Activated T-cell treated with anti-CD3 and anti-CD28 coated beads, Interleukin-2, amount 50 U/mL, for 72 hours (primary cell): ENCODE results near the gene SEMA3A. TPM values are rescaled to one million over a fixed set of nuclear protein-coding genes. Genes with fewer than 3 reads are reported as not detected.

Experiments used
- ATAC-seq, 2 donors: fragments of 150-1000 bp; cut with Tn5 transposase; replicated peaks in 1 of 2; 2 replicates each; pipeline ENCODE4 v1.10.0; 2021; ENCODE audit warnings: moderate library complexity in 2 of 2, mild to moderate bottlenecking in 1 of 2
- DNase-seq, 2 donors: peaks; one replicate each; pipeline ENCODE4 v3.0.0; 2021 to 2022; ENCODE audit warnings: mixed read lengths in 1 of 2
- H3K27ac Mint-ChIP-seq: one replicate; pipeline ENCODE4 v1.8.0; 2022; ENCODE audit warnings: mild to moderate bottlenecking, moderate library complexity, mixed read lengths
- H3K27me3 Mint-ChIP-seq: one replicate; pipeline ENCODE4 v1.8.0; 2022; ENCODE audit warnings: low read depth, mixed read lengths
- H3K36me3 Mint-ChIP-seq, 2 donors: one replicate each; pipeline ENCODE4 v1.8.0; 2022; ENCODE audit warnings: mixed read lengths in 2 of 2, mild to moderate bottlenecking in 1 of 2; ENCODE audit not compliant: insufficient read depth in 2 of 2
- H3K4me1 Mint-ChIP-seq: one replicate; pipeline ENCODE4 v1.8.0; 2022; ENCODE audit warnings: low read depth, mixed read lengths
- H3K4me3 Mint-ChIP-seq, 2 donors: one replicate each; pipeline ENCODE4 v1.8.0; 2022; ENCODE audit warnings: mild to moderate bottlenecking in 2 of 2, mixed read lengths in 2 of 2, moderate library complexity in 2 of 2
- H3K9me3 Mint-ChIP-seq, 2 donors: one replicate each; pipeline ENCODE4 v1.8.0; 2022; ENCODE audit warnings: mixed read lengths in 2 of 2
- total RNA-seq, 2 donors: library from RNA; stranded (reverse); gene quantifications; one replicate each; pipeline ENCODE4 v1.2.3, GENCODE V29; 2022

Gene SEMA3A
- total RNA-seq, 2 donors from 2014 or later, result 0.62 to 0.63 TPM

DNA sequence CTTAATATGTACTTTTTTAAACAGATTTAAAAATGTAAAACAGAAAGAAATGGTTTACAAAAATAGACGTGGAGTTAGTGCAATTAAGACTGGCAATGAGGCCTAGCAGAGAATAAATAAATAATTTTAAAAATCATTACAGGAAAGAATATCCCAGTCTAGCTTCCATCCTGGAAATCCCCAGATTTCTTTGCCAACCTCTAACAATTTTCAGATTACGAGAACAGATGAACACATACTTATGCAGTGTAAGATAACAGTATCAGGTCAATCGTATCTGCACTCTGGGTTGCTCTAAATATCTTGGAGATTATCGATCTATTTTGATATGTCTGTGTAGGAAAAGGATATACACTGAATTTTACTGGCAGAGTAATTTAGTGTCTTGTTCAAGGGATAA lies 210.5 kb downstream of the SEMA3A start:
- no peaks in the 10 kb centered on the region for H3K9me3 Mint-ChIP-seq
- H3K27ac Mint-ChIP-seq, result no peak overlapping the region
- ATAC-seq (no peak), DNase-seq (no peak)
- H3K27me3 Mint-ChIP-seq, result no peaks in the 10 kb centered on the region
- H3K4me3 Mint-ChIP-seq, result no peak overlapping the region
- no peaks in the 10 kb centered on the region for H3K36me3 Mint-ChIP-seq
- no peaks in the 10 kb centered on the region for H3K4me1 Mint-ChIP-seq

DNA sequence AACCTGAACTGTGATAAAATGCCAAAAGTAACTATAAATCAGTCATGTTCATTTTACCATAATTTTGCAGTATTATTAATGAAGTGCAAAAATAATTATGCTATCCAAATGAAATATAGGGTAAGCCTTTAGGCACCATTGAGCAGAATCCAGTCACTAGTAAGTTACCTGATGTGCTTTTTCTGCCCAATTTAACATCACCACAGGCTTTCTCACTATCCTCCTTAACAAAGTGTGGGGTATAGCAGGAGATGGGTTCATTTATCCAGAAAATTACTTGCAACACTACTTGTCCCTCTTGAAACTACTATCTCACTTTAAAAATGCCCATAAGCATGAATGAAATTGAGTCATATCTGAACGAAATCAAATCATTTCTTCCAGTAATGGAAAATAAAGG lies 211.0 kb downstream of the SEMA3A start:
- no peak for DNase-seq
- no peak for ATAC-seq
- no peaks in the 10 kb centered on the region for H3K27me3 Mint-ChIP-seq
- no peak overlapping the region for H3K4me3 Mint-ChIP-seq
- no peaks in the 10 kb centered on the region for H3K36me3 Mint-ChIP-seq
- H3K27ac Mint-ChIP-seq, result no peak overlapping the region
- H3K9me3 Mint-ChIP-seq, result no peaks in the 10 kb centered on the region
- H3K4me1 Mint-ChIP-seq, result no peaks in the 10 kb centered on the region

DNA sequence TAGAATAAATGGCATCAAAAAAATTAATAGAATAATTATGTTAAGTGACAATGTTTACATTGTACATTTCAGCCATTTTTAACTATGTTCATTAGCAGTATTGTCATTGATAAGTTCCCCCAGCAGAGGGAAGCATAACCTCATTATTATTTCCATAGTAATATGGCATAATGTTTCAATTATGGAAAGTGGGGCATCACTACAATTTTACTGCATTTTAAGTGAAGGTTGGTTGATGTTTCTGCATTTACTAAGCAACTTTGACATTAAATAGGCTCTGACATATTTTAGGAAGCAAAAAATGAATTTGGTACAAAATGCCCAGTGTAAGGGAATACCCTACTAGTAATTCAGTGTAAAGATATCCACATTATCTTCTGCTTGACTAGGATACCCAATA lies 218.3 kb downstream of the SEMA3A start:
- ATAC-seq (no peak), DNase-seq (peak in 1 of 2 donors; percentile 10)
- no peaks in the 10 kb centered on the region for H3K9me3 Mint-ChIP-seq

DNA sequence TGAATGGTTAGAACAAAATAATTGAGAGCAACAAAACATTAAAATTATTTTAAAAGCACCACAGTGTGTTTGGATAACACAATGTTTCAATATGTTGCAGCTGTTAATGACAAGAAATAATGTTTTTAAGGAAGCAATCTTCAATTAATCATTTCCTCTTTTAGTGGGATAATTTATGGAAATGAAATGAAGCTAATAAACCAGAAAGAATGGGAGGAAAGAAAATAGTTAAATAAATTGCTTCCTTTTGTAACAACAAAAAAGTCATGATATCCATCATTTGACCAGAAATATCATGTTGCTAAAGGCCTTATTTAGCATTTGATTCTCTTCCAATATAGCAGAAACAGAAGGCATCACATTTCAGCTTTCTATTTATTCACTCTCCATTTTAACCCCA lies 224.5 kb downstream of the SEMA3A start:
- H3K4me3 Mint-ChIP-seq, result no peak overlapping the region
- no peaks in the 10 kb centered on the region for H3K4me1 Mint-ChIP-seq
- DNase-seq (no peak), ATAC-seq (no peak)
- no peaks in the 10 kb centered on the region for H3K36me3 Mint-ChIP-seq
- no peaks in the 10 kb centered on the region for H3K27me3 Mint-ChIP-seq
- no peak overlapping the region for H3K27ac Mint-ChIP-seq
- H3K9me3 Mint-ChIP-seq, result no peaks in the 10 kb centered on the region

More for the DNA sequence above, 218.3 kb downstream of the SEMA3A start:
- no peaks in the 10 kb centered on the region for H3K4me1 Mint-ChIP-seq
- no peaks in the 10 kb centered on the region for H3K27me3 Mint-ChIP-seq
- no peak overlapping the region for H3K27ac Mint-ChIP-seq
- H3K4me3 Mint-ChIP-seq, result no peak overlapping the region
- no peaks in the 10 kb centered on the region for H3K36me3 Mint-ChIP-seq

DNA sequence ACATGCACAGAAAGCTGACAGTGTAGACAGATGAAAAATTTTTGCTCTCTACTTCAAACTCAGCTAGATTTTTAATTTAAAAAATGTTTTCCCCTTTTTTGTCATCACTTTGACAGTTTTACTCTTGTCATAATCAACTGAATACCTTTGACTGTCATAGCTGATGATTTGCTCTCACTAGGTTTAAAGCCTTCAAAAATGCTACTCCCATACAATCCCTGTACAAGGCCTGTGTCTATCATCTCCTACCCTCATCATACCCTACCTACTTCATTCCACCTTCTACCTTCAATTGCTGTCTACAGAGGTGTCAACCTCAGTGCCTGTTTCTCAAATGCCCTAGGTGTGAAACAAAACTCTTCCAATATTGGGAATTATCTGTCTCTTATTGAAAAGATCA lies 230.3 kb downstream of the SEMA3A start:
- DNase-seq, result no peak
- Mint-ChIP-seq H3K27ac (no peak overlapping the region), H3K4me3 (no peak overlapping the region), H3K36me3 (no peaks in the 10 kb centered on the region), H3K4me1 (peaks cover 5% of the 10 kb centered on the region), H3K9me3 (no peaks in the 10 kb centered on the region), H3K27me3 (no peaks in the 10 kb centered on the region)
- no peak for ATAC-seq

DNA sequence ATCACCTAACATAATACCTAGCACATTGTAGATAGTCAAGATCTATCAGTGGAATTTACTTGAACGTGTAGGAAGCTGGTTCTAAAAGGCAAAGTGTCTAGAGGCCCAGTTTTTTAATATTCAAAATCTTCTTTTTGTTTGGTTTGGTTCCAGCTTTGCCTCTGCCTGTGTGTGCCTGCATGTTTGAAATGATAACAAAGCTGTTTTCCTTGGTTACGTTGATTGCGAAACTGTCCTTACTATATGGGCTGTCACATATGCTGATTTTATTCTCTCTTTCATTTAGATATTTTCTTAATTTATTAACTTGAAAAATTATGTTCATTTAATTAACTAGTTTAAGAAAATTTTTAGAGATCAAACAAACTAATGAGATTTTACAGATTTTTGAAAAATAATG lies 237.3 kb downstream of the SEMA3A start:
- no peak for DNase-seq
- no peaks in the 10 kb centered on the region for H3K4me1 Mint-ChIP-seq
- no peak for ATAC-seq
- peaks cover 7% of the 10 kb centered on the region for H3K27me3 Mint-ChIP-seq
- H3K9me3 Mint-ChIP-seq, result no peaks in the 10 kb centered on the region
- no peak overlapping the region for H3K4me3 Mint-ChIP-seq
- no peak overlapping the region for H3K27ac Mint-ChIP-seq
- H3K36me3 Mint-ChIP-seq, result no peaks in the 10 kb centered on the region

DNA sequence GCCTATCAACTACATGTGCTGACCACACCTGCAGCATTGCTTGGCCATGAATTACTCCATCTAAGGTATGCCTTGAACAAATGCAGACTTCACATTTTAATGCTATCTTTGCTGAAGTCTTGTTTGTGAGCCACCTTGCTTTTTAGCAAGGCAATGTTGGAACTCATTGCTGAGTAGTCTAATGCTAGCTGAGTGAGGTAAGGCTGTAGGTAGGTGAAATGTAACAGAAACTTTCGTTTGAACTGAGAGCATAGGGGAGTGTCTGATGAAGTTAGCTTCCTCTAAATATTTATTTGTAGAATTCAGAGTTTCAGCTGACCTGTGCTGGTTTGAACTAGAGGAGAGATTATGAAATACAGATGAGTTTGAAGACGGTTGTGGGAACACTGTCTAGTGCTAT lies 238.5 kb downstream of the SEMA3A start:
- Mint-ChIP-seq H3K27ac (no peak overlapping the region), H3K36me3 (no peaks in the 10 kb centered on the region), H3K9me3 (no peaks in the 10 kb centered on the region), H3K4me3 (no peak overlapping the region), H3K27me3 (peaks cover 7% of the 10 kb centered on the region), H3K4me1 (no peaks in the 10 kb centered on the region)
- ATAC-seq (no peak), DNase-seq (no peak)

DNA sequence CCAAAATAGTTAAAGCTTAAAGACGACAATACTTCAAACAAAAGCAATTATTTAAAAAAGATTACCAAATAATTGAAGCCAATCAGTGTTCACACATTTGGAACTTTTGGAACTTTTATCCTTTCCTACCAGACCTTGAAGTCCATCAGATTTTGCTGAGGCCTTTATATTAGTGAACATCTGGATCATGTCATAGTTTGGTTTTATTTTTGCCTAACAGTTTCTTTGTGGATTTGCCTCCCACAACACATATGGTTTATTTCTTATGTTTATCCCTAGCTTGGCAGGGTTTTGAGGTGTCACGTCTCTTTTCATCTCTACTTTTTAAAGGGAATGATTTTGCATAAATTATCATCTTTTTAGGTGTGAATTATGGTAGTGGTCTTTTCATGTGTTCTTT lies 242.4 kb downstream of the SEMA3A start:
- no peak overlapping the region for H3K4me3 Mint-ChIP-seq
- peaks cover 7% of the 10 kb centered on the region for H3K27me3 Mint-ChIP-seq

DNA sequence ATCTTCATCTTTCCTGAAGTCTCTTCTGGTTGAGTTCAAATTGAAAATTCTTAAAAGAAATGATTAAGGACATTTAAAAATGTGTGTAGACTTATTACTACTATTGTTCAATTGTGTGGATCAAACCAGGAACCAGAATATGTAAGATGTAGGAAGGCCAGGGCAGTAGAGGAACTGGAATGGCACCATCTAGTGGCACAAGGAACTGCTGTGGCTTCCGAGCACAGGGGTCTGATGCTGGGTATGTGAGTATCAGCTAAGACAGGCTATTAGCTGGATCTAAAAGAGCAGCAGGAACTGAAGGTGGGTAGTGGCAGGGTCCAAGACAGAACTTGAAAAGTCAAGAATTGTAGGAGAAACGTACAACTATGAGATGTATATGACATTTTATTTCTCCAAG lies 247.3 kb downstream of the SEMA3A start:
- no peaks in the 10 kb centered on the region for H3K27me3 Mint-ChIP-seq
- H3K27ac Mint-ChIP-seq, result no peak overlapping the region
- DNase-seq (peak in 1 of 2 donors; percentile 1), ATAC-seq (no peak)
- no peaks in the 10 kb centered on the region for H3K9me3 Mint-ChIP-seq
- no peaks in the 10 kb centered on the region for H3K36me3 Mint-ChIP-seq
- H3K4me1 Mint-ChIP-seq, result no peaks in the 10 kb centered on the region
- H3K4me3 Mint-ChIP-seq, result no peak overlapping the region

More for the DNA sequence above, 242.4 kb downstream of the SEMA3A start:
- no peak for DNase-seq
- Mint-ChIP-seq H3K36me3 (no peaks in the 10 kb centered on the region), H3K9me3 (no peaks in the 10 kb centered on the region), H3K27ac (no peak overlapping the region), H3K4me1 (no peaks in the 10 kb centered on the region)
- ATAC-seq, result no peak

DNA sequence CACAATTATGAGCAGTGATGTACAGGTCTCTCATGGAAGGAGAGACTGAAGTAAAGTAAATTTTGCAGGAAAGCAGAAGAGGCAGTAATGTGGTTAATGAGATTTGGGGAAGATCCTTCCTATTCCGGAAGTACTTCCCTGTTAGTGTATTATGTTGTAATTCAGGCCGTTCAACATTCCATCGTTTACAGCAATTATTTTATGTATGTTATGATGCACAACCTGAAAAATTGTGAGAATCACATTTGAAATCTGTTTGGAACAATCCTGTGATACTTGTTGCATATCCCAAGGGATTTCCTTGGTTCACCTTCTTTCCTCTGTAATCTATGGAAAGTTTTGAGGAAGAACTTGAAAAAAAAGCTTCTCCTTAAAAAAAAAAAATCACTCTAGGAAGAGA lies 247.8 kb downstream of the SEMA3A start:
- no peak for DNase-seq
- Mint-ChIP-seq H3K9me3 (no peaks in the 10 kb centered on the region), H3K4me3 (no peak overlapping the region), H3K27ac (no peak overlapping the region), H3K27me3 (no peaks in the 10 kb centered on the region), H3K36me3 (no peaks in the 10 kb centered on the region), H3K4me1 (no peaks in the 10 kb centered on the region)
- ATAC-seq, result no peak

DNA sequence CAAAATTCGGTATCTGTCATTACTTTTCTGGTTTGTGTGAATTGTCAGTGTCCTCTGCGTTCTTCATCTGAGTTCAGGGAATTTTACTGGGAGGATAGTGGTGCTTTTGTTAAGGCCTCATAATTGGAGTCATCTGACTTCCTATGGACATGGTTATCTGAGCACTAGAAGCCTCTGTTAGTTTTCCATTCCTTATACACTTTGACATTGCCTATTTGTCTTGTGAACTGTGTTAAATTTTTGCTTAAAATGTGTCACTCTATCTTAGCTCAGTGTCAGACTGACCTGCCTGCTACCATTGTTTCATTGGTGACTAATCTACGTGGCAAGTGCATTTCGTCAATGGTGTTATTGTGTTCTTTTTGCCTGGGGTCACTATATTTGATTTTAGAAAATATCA lies 253.3 kb downstream of the SEMA3A start:
- Mint-ChIP-seq H3K4me1 (no peaks in the 10 kb centered on the region), H3K36me3 (no peaks in the 10 kb centered on the region), H3K4me3 (no peak overlapping the region), H3K27me3 (no peaks in the 10 kb centered on the region), H3K9me3 (no peaks in the 10 kb centered on the region), H3K27ac (no peak overlapping the region)
- no peak for ATAC-seq
- no peak for DNase-seq

DNA sequence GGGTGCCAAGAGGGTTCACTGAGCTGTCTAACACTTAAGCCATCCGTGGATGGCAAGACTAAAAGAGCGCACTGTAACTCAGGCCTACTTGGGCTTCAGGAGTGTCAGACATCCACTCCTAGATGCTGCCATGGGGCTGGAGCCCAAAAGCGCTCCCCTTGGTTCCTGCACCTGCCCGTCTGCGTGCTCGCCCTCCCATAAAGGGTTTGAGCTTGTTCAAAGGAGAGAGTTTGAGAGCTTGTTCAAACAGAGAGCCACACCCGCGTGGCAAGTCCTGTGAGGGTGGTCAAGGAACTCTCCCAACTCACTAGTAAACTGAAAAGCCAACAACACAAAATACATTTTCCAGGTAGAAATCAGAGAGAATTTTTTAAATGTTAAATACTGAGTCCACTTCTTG lies 256.7 kb downstream of the SEMA3A start:
- no peak overlapping the region for H3K27ac Mint-ChIP-seq
- no peaks in the 10 kb centered on the region for H3K9me3 Mint-ChIP-seq
- H3K27me3 Mint-ChIP-seq, result no peaks in the 10 kb centered on the region
- H3K36me3 Mint-ChIP-seq, result no peaks in the 10 kb centered on the region
- H3K4me3 Mint-ChIP-seq, result no peak overlapping the region
- H3K4me1 Mint-ChIP-seq, result no peaks in the 10 kb centered on the region
- ATAC-seq, result no peak
- no peak for DNase-seq

DNA sequence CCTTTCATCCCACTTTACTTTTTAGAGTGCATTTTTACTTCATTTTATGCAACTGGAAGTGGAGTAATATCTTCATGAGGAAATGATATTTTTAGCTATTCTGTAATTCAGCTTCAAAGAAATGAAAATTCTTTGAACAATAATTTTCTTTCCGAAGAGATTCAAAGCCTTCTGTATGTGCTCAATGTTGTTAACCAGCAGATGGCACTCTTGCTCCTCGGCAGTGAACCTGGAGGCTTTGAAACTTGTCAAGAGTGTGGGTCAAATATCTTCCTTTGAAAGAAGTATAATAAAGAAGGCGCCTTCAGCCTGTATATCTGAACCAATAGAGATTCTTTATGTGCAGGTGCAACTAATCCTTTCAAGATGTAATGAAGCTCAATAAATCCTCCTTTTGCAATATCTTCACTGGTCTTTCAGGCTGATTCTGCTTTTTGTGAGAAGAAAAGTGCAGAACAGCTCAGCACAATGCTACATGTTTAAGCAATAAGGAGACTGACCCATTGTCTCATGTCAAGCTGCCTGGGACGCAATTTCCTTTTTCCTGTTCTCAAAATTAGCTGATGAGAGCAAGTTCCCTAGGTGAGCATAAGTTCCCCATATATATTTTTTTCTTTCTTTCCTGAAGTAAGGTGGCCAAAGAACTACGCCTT lies 258.4 kb downstream of the SEMA3A start:
- Mint-ChIP-seq H3K27ac (no peak overlapping the region), H3K4me1 (no peaks in the 10 kb centered on the region), H3K9me3 (no peaks in the 10 kb centered on the region), H3K4me3 (no peak overlapping the region), H3K36me3 (no peaks in the 10 kb centered on the region), H3K27me3 (no peaks in the 10 kb centered on the region)
- ATAC-seq (peak; percentile 50 to 61), DNase-seq (peak; percentile 36 to 41)

DNA sequence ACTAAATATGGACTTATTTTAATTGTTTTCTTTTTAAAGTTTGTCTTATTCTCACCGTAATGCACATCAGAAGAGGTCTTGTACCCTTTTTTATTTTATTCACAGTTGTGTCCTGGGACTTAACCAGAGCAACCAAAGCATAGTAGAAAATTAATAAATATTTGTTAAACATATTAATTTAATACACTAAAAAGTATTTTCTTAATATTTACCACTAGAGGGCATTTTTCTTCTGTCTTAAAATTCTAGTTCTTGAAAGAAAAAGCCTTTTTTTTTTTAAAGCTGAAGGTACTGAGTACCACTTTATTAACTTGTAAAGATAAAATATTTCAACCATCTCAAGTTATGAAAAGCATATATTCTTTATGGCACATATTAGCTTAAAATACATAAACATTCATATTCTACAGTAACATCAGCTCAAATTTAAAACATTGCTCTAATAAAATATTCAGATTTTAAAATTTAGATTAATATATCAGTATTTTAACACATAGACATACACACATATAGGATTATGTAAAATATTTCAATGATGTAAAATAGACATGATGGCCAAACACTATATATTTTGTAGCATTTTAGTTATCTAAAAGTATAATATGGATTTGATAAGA lies 260.4 kb downstream of the SEMA3A start:
- no peak overlapping the region for H3K4me3 Mint-ChIP-seq
- ATAC-seq (no peak), DNase-seq (no peak)
- H3K27ac Mint-ChIP-seq, result no peak overlapping the region
- no peaks in the 10 kb centered on the region for H3K27me3 Mint-ChIP-seq
- no peaks in the 10 kb centered on the region for H3K4me1 Mint-ChIP-seq
- no peaks in the 10 kb centered on the region for H3K9me3 Mint-ChIP-seq
- H3K36me3 Mint-ChIP-seq, result no peaks in the 10 kb centered on the region
